HK-2 (cell line): Measurements from ENCODE around the gene BBOX1.
"Not testable (repeated sequence)": the region's sequence is repeated elsewhere in the genome, so short reads cannot be mapped to it uniquely, and the experiment has no call there.

Experiments used
- DNase-seq: peaks from one replicate; pipeline ENCODE4 v3.0.0-alpha.2; 2018; ENCODE audit not compliant: unreplicated experiment

BBOX1 gene

GRCh38 chr11:27124514-27125264 lies 84.1 kb downstream of the BBOX1 start:
- no peak for DNase-seq

GRCh38 chr11:27129686-27130085 lies 89.1 kb downstream of the BBOX1 start:
- DNase-seq, result no peak

- no peak for DNase-seq
Measured at GRCh38 chr11:27130806-27131205, 90.2 kb downstream of the BBOX1 start.

GRCh38 chr11:27135924-27136329 lies 95.3 kb downstream of the BBOX1 start:
- DNase-seq, result not testable (repeated sequence)

GRCh38 chr11:27138716-27139115 lies 98.1 kb downstream of the BBOX1 start:
- no peak for DNase-seq

- no peak for DNase-seq
Measured at GRCh38 chr11:27139742-27140367, 99.2 kb downstream of the BBOX1 start.

- DNase-seq, result no peak
Measured at GRCh38 chr11:27141576-27141975, 101.0 kb downstream of the BBOX1 start.

GRCh38 chr11:27147916-27148315 lies 107.3 kb downstream of the BBOX1 start:
- no peak for DNase-seq

GRCh38 chr11:27148506-27148905 lies 107.9 kb downstream of the BBOX1 start:
- DNase-seq, result no peak

GRCh38 chr11:27150098-27150497 lies 109.5 kb downstream of the BBOX1 start:
- DNase-seq, result no peak

- no peak for DNase-seq
Measured at GRCh38 chr11:27153136-27153535, 112.5 kb downstream of the BBOX1 start.

GRCh38 chr11:27158456-27159334 lies 118.1 kb downstream of the BBOX1 start:
- DNase-seq, result peak; percentile 21

- no peak for DNase-seq
Measured at GRCh38 chr11:27159335-27159679, 118.7 kb downstream of the BBOX1 start.

GRCh38 chr11:27161071-27161470 lies 120.5 kb downstream of the BBOX1 start:
- DNase-seq, result no peak

- DNase-seq, result no peak
Measured at GRCh38 chr11:27162237-27162636, 121.6 kb downstream of the BBOX1 start.

GRCh38 chr11:27166130-27166529 lies 125.5 kb downstream of the BBOX1 start:
- no peak for DNase-seq

- DNase-seq, result no peak
Measured at GRCh38 chr11:27171376-27171958, 130.9 kb downstream of the BBOX1 start.

- DNase-seq, result no peak
Measured at GRCh38 chr11:27173545-27173944, 132.9 kb downstream of the BBOX1 start.

- DNase-seq, result no peak
Measured at GRCh38 chr11:27174021-27174420, 133.4 kb downstream of the BBOX1 start.

GRCh38 chr11:27174672-27175210 lies 134.1 kb downstream of the BBOX1 start:
- no peak for DNase-seq

- not testable (repeated sequence) for DNase-seq
Measured at GRCh38 chr11:27175562-27175961, 134.9 kb downstream of the BBOX1 start.
